Activated naive CD4-positive, alpha-beta T cell treated with Interleukin-2 at 50 U/mL for 16 hours (primary cell): Measurements from ENCODE around the gene APLF.
A peak's percentile ranks its signal among the peaks of the same experiment; 100 is the strongest.
"Not testable (repeated sequence)": the region's sequence is repeated elsewhere in the genome, so short reads cannot be mapped to it uniquely, and the experiment has no call there.

ENCODE experiments used
- DNase-seq: peaks from one replicate; pipeline ENCODE4 v3.0.0-alpha.2; 2020

Gene APLF

DNA sequence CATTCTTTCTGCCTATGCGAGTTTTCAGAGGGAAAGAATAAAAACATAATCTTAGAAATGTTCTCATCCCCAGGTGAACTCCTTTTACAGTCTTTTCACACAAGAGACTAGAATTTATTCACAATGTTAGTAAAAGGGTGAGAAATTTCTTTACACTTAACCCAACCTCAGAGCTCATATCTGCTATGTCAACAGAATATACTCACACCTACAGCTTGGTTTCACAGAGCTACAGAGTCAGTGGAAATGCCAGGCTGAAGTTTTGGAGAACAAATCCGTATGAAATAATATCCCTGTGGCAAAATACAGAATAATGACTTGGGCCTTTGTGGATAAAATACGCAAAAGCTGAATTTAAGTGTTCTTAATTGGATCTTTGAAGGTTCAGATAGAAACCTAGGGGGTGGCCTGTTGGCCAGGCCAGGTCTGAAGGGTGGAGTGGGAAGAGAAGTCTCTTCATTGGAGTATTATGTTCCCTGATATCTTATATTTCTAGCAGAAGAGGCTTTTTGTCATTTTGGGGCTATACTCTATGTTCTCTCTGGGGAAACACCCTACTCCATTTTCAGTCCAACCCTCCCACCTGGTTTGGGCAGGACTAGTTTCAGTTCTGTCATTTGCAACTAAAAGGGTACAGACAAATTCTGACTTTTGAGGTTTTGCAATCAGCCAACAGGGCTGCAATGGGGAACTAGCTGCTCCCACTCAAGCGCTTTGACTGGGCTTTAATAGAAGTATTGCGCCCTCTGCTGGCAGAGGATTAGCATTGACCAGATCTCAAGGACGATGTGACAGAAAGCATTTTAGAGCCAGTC is 26.0 kb upstream of the APLF start:
- DNase-seq, result peak; percentile 84

DNA sequence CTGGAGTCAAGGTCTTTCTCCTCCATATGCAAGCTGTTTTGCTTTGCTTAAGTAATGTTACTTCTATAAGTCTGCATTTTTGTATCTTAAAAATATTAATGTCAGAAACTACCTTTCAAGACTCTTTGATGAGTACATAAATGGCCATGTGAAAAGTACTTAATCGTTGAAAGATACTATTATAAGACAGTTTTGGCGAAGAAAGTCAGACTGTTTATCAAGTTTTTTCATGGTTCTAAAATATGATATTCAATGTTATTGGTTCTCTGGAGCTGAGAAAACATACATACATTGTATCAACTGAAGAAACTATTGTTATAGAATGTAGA is 25.4 kb upstream of the APLF start:
- DNase-seq, result no peak

DNA sequence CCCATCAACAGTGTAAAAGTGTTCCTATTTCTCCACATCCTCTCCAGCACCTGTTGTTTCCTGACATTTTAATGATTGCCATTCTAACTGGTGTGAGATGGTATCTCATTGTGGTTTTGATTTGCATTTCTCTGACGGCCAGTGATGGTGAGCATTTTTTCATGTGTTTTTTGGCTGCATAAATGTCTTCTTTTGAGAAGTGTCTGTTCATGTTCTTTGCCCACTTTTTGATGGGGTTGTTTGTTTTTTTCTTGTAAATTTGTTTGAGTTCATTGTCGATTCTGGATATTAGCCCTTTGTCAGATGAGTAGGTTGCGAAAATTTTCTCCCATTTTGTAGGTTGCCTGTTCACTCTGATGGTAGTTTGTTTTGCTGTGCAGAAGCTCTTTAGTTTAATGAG is 21.0 kb upstream of the APLF start:
- DNase-seq, result not testable (repeated sequence)

DNA sequence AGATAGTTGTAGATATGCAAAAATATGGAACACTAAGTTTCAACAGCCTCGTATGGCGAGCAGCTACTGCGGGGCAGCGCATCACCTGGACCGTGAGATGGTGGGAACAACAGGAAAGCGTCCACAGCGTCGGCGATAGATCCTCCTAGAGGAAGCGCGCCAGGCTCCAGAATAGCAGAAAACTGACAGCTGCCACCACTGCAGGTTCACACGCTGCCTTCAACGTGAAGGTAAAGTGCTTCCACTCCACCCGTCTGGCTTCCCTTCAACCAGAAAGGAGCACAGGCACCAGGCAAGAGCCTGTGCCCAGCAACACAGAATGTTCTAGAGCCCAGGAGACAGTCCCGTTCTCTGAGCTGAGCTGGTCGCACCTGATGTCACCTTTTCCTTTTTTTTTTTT is 20.3 kb upstream of the APLF start:
- DNase-seq, result no peak

DNA sequence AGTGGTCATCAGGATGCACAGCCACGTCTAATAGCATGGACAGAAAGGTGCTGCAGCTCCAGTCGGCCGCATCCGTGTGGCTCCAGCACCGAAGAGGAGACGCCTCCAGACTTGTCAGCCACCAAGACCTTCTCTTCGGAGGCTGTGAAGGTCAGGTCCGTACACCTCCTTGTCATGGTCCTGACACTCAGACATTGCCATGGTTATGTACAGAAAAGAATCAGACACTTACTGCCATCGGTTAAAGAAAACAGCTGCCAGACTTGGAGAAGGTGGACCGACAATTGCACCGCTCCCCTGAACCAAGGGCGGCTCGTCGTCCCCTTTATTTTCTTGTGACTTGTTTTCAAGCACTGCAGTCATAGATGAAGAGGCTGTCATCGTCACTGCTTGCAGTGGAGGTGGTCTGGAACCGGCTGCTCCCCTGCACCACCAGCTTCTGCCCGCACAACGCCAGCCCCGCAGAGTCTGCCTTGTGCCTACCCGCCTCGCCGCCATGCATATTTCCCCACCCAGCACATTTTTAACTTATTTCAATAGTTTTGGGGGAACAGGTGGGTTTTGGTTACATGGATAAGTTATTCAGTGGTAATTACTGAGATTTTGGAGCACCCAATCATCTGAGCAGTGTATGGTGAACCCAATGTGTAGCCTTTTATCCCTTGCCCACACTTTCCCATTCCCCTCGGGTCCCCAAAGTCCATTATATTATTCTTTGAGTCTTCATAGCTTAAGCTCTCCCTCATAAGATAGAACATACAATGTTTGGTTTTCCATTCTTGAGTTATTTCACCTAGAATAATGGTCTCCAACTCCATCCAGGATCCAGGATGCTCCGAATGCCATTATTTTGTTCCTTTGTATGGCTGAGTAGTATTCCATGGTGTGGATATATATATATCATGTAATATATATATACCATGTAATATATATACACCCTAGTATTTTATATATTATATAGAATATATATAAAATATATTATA is 18.4 kb upstream of the APLF start:
- DNase-seq, result no peak

DNA sequence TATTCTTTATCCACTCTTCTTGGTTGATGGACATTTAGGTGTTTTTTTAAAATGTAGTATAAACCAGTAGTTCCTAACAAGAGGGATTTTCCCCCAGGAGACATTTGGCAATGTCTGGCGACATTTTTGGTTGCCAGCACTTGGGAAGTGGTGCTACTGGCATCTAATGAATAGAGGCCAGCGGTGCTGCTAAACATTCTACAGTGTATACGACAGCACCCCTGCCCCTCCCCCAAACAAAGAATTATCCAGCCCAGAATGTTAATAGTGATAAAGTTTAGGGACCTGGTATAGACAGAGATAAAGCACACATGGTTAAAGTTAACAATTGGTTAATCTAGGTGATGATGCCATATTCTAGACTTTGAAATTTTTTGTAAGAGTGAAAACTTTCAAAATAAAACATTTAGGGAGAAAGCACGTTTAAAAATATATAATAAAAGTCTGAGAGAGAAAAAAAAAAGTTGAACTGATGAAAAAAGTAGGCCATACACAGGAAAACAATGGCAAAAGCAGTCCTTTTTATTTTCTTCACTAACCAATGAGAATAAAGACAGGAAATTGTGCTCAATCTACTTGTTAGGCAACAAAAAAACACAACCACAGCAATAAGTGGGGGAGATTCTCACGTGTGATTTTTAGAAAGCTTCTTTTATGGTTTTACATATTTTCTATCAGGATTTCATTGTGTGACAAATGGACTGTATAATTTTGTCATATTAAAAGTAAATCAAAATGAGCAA is 15.1 kb upstream of the APLF start:
- DNase-seq, result no peak

DNA sequence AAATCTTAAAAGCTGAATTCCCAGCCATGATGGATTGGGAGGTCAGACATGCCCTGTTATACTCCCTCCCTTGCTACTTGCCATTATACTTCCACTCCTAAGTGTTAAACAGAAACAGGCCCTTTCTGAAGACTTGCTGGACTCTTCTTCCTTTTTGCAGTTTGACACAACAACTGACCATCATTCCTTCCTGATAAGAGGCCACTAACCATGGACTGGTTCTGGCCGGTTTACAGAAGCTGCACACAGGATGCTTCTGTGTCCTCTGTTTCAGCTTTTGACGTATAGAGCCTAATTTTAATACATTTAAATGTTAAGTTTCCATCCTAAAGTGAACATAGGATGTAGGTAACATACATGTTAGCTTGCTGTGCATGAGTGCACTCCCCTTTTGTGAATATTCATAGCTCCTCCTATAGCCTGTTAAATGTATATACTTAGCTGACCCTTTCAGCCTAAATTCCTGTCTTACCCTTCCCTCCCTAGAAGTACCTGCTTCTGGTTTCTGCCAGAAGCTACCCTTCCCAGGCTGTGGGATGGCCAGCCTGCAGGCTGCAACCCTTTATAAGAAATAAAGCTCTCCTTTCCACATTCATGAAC is 13.5 kb upstream of the APLF start:
- no peak for DNase-seq

DNA sequence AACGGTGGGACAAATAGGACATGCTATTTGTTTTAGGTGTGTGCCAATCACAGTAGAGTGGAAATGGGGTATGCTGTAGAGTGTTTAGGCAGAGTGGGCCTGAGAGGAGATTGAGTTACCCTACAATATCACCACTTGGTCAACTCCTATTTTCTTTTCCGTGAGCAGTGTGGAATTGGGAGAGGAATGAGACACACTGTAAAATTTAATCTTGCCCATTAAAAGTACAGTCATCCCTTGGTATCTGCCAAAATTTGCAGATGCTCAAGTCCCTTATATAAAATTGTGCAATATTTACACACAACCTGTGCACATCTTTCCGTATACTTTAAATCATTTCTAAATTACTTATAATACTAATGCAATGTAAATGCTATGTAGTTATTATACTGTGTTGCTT is 12.7 kb upstream of the APLF start:
- no peak for DNase-seq

DNA sequence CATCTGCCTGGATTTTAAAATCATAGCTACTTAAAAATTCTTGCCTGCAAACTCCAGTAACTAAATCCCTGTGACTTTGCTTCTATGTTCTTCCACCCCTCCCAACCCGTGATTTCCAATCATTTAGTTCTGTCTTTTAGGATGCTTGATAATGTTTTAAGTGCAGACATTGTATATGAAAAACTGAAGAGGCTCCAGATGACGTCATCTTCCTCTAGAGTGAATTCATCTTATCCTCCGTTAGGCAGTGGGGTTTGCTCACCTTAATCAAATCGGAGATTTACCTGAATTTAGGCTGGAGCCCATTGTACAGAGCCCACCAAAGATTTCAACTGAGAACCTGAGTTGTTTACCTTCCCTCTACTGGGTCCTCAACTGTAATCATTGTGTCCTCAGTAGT is 11.2 kb upstream of the APLF start:
- no peak for DNase-seq

DNA sequence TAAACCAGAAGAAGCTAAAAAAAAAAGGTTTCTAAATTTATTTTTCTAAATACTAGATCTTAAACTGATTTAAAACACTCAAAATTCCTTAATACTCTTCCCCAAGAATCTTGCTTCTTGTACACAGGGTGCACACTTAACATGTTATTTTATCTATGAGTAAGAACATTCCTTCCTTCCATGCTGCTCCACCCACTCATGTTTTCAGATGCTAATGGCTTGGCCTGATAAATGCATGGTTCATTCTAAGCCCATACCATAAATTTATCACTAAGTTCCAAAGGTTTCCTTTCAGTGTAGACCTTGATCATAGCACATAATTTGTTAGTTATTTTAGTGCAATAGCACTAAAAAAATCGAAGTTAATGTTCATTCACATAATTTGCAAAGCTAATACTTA is 8.4 kb upstream of the APLF start:
- no peak for DNase-seq

DNA sequence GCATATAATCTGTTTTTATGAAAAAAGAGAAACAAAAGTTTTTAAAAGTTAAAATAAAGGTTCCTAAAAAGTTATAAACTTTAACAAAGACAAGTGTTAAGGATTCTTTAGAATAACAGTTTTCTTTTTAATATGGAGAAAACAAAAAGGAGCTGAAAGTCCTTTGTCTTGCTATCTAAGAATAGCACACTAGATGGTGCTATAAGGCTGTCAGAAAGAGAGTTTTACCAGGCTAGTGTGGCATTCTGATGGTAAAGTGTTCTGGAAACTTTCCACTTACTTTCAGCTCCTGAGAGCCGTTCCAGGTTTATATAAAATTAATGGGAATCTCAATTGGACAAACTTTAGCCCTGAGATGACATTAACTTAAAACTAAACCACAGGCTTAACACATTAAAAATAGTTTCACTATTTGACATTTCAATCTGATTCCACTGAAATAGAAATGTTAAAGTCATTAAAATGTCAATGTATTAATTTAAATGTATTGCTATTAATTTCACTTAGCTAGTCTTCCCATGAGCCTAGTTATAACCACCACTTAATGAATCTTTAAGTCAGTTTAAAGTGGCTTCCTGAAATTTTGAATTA is 4.0 kb upstream of the APLF start:
- no peak for DNase-seq

DNA sequence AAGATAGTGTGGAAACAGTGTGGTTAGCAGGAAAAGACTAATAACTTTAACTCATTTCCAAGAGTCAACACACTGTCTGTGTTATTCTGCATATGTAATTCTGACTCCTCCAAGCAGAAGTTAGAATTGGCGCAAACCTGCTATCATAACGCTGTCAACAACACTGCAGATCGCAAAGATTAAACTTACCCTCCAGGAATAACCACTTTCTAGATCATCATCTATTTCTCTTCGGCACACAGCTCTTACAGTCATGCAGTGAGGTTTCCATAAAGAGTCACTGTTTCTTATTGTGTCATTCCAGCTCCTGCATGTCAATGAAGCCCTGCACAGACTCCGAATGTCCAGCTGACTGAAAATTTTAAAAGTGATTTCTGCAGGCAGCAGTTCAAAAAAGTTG is 2.7 kb upstream of the APLF start:
- DNase-seq, result no peak

DNA sequence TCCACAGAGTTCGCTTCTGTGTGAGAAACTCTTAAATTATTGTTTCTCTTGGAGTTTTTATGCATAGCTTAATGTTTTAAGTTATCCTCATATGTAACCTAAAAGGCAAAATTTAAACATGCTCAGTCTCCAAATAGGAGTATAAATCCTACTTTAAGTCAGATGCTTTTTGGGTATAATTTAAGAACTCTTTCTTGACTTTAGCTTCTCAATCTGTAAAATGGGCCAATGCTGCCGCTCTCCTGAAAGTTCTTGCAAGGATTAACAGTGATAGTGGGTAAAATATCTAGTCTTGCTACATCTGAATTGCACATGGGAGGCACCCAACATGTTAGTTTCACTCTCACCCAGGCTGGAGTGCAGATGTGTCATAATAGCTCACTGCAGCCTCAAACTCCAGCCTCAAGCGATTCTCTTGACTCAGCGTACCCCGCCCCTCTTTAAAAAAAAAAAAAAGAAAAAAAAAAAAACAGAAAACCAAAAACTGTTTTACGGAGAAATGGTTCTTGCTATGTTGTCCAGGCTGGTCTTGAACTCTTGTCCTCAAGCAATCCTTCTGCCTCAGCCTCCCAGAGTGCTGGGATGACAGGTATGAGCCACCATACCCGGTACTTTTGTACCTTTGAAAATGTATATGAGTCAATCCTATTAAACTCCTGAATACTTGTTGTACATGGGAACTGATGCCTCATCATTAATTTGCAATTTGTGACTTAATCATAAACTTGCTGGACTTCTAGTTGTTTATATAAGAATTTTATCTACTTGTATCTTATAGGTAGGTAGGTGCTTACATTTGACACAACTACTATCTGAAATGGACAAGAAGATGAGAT is 2.1 kb upstream of the APLF start:
- peak; percentile 63 for DNase-seq

DNA sequence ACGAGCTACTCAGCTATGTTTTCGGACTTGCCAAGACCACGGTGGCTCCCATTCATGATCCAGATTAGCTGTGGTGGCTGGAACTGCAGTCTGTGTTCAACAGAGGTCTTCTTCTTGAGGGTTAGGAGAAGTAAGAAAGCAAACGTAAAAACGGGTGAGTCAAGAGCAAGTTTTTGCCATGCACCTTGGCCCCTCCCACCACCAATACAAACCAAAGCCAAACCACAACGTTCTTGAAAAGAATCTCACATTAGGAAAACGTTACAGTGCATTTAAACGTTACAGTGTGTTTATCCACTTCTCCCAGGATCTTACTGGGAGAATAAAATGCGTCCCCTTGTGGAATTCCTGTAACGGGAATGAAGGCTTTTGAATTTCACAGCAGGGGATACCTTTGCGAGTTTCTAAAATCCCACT is 1.0 kb upstream of the APLF start:
- DNase-seq, result peak; percentile 71

DNA sequence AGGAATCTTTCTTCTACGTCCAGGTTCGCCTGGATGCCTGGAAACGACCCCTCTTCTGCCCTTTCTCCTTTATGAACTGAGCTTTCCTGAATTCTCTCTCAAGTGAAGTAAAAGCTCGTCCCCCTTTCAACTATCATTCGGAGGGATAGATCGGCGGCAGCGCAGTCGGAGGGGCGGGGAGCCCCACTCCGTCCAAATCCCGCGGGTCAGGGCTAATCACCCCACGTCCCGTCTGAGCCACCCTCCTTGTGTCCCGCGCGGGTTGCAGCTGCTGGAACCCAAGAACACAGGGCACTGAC is 658 bp upstream of the APLF start:
- DNase-seq, result no peak

DNA sequence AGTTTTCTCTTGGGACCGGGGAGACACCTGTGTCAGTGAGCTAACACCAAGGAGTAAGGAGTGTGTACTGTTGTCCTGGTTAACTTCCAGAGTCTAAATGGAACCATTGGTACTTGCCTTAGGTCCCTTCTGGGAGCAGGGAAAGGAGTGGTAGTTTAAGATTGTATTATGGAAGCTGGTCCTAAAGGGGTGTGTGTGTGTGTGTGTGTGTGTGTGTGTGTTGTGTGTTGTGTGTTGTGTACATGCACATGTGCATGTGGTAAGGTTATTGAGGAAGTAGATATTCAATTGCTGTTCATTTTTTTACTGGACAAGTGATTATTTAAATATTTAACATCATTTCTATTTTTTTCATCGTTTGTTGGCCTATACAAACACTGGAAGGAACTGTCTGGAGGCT is 1.4 kb downstream of the APLF start:
- DNase-seq, result no peak

DNA sequence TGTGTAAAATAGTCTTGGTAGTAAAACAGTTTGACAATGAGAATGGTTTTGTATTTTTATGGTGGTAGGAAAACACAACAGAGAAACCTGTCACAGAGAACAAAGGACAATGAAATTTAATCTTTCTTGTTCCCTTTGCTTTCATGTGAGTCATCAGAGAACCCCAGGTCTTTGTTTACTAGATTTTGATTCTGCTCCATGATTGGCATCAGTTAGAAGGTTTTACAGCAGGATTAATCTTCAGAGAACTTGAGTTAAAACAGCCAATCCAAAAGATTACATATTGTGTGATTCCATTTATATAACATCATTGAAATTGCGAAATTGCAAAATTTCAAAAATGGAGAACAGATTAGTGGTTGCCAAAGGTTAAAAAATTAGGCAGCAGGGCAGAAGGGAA is 2.5 kb downstream of the APLF start:
- no peak for DNase-seq

DNA sequence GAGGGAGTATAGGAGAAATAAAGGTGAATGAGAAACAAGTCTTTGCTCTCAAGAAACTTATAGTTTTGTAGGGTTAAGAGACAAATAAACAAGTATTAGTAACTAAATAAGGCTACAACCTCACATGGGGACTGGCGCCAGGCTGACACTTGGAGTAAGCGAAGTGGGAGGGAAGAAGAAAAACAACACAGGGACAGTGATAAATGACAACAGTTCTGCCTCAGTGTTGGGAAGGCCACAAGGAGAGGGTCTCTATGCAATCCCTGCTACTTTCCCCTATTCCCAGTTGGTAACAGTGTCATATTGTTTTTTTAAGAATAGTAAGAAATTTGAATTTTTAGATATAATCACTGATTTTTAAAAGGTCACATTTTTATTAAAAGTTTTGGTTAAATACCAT is 4.0 kb downstream of the APLF start:
- DNase-seq, result no peak

DNA sequence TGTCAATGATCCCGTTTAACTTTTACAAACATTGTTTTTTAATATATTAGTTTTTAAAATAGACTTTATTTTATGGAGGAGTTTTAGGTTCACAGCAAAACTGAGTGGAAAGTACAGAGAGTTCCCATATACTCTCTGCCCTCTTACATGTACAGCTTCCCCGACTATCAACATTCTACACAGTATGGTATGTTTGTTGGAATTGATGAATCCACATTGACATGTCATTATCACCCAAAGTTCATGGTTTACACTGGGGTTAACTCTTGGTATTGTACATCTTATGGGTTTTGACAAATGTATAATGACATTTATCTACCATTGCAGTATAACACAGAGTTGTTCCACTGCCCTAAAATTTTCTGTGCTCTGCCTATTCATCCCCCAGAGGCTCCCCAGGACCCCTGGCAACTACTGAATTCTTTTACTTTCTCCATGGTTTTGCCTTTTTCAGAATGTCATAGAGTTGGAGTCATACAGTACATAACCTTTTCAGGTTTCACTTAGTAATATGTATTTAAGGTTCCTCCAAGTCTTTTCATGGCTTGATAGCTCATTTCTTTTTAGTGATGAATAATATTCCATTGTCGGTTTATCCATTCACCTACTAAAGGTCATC is 5.5 kb downstream of the APLF start:
- no peak for DNase-seq

DNA sequence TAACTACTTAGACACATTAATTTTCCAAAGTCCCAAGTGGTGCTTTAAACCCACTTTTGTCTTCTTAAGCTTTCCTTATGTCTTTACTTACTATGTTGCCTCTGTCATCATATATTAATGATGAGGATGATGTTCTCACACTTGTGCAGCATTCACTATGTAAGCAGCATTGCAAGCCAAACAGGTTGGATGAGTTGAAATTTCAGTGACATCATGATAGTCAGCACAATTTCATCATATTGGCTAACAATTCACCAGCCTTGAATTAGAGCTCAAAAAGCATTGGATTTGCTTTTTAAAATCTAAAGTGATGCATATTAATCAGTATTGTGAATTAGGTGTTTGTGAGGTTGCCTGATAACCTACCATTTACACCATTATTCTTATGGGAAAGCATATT is 7.7 kb downstream of the APLF start:
- DNase-seq, result no peak

DNA sequence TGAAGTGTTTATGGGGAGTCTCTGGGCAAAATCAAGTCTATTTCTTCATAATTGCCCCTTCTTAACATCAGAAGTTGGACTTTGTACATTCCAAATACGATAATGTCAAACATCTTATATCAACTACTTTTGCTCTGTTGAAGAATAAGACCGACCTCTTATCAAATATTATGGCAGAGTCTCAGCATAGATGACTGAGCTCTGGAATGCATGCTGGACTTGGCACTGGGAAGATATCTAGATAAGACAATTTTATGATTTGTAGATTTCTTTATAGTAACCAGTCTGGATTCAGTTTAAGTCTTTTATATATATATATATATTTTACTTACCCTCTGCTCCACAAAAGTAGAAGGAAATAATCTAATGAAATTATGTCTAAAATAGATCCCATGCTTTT is 8.2 kb downstream of the APLF start:
- no peak for DNase-seq

DNA sequence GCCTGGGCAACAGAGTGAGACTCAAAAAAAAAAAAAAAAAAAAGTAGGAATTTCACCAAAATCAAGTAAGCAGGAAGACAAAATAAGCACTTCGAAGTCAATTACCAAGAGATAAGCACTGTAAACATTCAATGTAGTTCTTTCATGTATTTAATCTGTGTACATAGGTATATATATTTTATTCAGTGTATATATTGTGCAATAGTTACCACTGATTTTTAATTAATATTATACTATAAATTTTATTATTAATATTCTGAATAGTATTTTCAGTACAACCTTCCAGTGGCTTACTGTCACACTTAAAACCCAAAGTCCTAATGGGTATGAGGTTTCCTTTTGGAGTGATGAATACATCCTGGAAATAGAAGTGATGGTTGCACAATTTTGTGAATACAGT is 9.1 kb downstream of the APLF start:
- DNase-seq, result no peak
